ENCODE data around the gene NME2.

- TF ChIP-seq CTCF (conservative IDR thresholded peaks at IDR 0.05; ENCODE audit: low read depth, low read length) (no peak), EZH2 (IDR thresholded peaks at IDR 0.05; ENCODE audit: low read length, unreplicated experiment) (no peak)
Observed at GRCh38 chr17:51165680-51166197, 472 bp upstream of the NME2 start.

Data from PC-3 (cell line).